HCT116 (cell line): ENCODE results near the gene CBL. TPM values are rescaled to one million over a fixed set of nuclear protein-coding genes. Genes with fewer than 3 reads are reported as not detected.

ENCODE experiments used
- ATAC-seq: fragments of 200-7000 bp; cut with Tn5 transposase; 2 replicates; pipeline ENCODE4 v1.9.1; 2020; ENCODE audit warnings: mild to moderate bottlenecking, moderate library complexity
- BruUV-seq: library from RNA; stranded (reverse); fragments of 400-500 nt; replicated peaks from 2 replicates; lab custom pipeline; 2021; lab: Mats Ljungman, UMichigan
- CTCF ChIA-PET: fragments of 300-600 bp; sonication (Branson Sonifier 250); formaldehyde crosslinking; loops from one replicate; lab custom pipeline; 2021; ENCODE audit warnings: antibody characterized with exemption; lab: Charles Lee
- POLR2A ChIA-PET: fragments of 300-600, 350-600 bp; sonication (Branson Sonifier 250); formaldehyde crosslinking; loops from one replicate; lab custom pipeline; 2021; ENCODE audit warnings: antibody characterized with exemption; lab: Charles Lee
- RAD21 ChIA-PET, 2 experiments: fragments of 300-600 bp; sonication (Branson Sonifier 250); formaldehyde crosslinking; loops; one replicate each; lab custom pipeline; 2023; ENCODE audit warnings: low total read pairs in 2 of 2; ENCODE audit not compliant: uncharacterized antibody in 2 of 2, unreplicated experiment in 2 of 2, low non-redundant PET in 1 of 2; lab: Charles Lee
- DNase-seq: peaks from one replicate; pipeline ENCODE4 v3.0.0-alpha.2; 2010; ENCODE audit warnings: low read depth, low spot score
- H2AFZ ChIP-seq: fragments of 200-600 bp; shearing (Covaris generic), sonication (generic); 2 replicates; pipeline ENCODE4 v1.6.1; 2017; ENCODE audit warnings: low read depth, mixed run types, mixed read lengths, antibody characterized with exemption, low read length; ENCODE audit not compliant: poor library complexity, severe bottlenecking
- H3K27ac ChIP-seq: 2 replicates; pipeline ENCODE4 v1.5.1; 2012; ENCODE audit warnings: low read depth, low read length
- H3K27me3 ChIP-seq: fragments of 200-600 bp; sonication (generic); 2 replicates; pipeline ENCODE4 v1.6.1; 2016; ENCODE audit warnings: mixed run types, low read length, mixed read lengths; ENCODE audit not compliant: insufficient read depth
- H3K36me3 ChIP-seq, 2 experiments: fragments of 200-500 bp in 1 of 2; fragments of 200-600 bp in 1 of 2; sonication (Bioruptor generic) in 1 of 2; sonication (generic) in 1 of 2; 2 replicates each; pipeline versions ENCODE4 v1.5.1 to v1.6.1; 2014 to 2016; ENCODE audit warnings: low read length in 2 of 2, inconsistent platforms in 1 of 2, mixed read lengths in 1 of 2, mixed run types in 1 of 2; ENCODE audit not compliant: insufficient read depth in 2 of 2, control insufficient read depth in 1 of 2
- H3K4me1 ChIP-seq, 2 experiments: fragments of 200-600 bp in 1 of 2; sonication (generic) in 1 of 2; 2 replicates each; pipeline versions ENCODE4 v1.5.1 to v1.6.1; 2012 to 2017; ENCODE audit warnings: low read length in 2 of 2, inconsistent platforms in 1 of 2, mild to moderate bottlenecking in 1 of 2, mixed read lengths in 1 of 2, mixed run types in 1 of 2, moderate library complexity in 1 of 2; ENCODE audit not compliant: insufficient read depth in 2 of 2, control insufficient read depth in 1 of 2
- H3K4me2 ChIP-seq: fragments of 200-600 bp; sonication (generic); 2 replicates; pipeline ENCODE4 v1.6.1; 2017; ENCODE audit warnings: mixed run types, low read length, mixed read lengths
- H3K4me3 ChIP-seq, 2 experiments: fragments of 200-600 bp in 1 of 2; sonication (generic) in 1 of 2; replicated peaks in 1 of 2; 2 replicates each; pipeline ENCODE4 v1.5.1; 2011 to 2016; ENCODE audit warnings: low read length in 2 of 2, control low read depth in 1 of 2, low read depth in 1 of 2, mild to moderate bottlenecking in 1 of 2, mixed read lengths in 1 of 2, mixed run types in 1 of 2
- H3K79me2 ChIP-seq: fragments of 200-600 bp; sonication (generic); 2 replicates; pipeline ENCODE4 v1.6.1; 2017; ENCODE audit warnings: mild to moderate bottlenecking, mixed run types, low read length, moderate library complexity, mixed read lengths; ENCODE audit not compliant: insufficient read depth
- H3K9ac ChIP-seq: fragments of 200-600 bp; sonication (generic); 2 replicates; pipeline ENCODE4 v1.6.1; 2016; ENCODE audit warnings: low read length, mixed read lengths
- H3K9me2 ChIP-seq: fragments of 200-600 bp; sonication (generic), shearing (Covaris generic); 2 replicates; pipeline ENCODE4 v1.6.1; 2017; ENCODE audit warnings: mixed run types, mild to moderate bottlenecking, moderate library complexity; ENCODE audit not compliant: insufficient read depth
- H3K9me3 ChIP-seq, 2 experiments: fragments of 200-500 bp in 1 of 2; fragments of 200-600 bp in 1 of 2; sonication (Bioruptor generic) in 1 of 2; sonication (generic) in 1 of 2; 2 replicates each; pipeline ENCODE4 v1.6.1; 2014 to 2017; ENCODE audit warnings: low read length in 2 of 2, mixed read lengths in 2 of 2, inconsistent platforms in 1 of 2, low read depth in 1 of 2, mild to moderate bottlenecking in 1 of 2, mixed run types in 1 of 2, moderate library complexity in 1 of 2; ENCODE audit not compliant: control insufficient read depth in 1 of 2, insufficient read depth in 1 of 2
- H4K20me1 ChIP-seq: fragments of 200-600 bp; sonication (generic), shearing (Covaris generic); 2 replicates; pipeline ENCODE4 v1.6.1; 2017; ENCODE audit warnings: mixed run types, mild to moderate bottlenecking, moderate library complexity; ENCODE audit not compliant: insufficient read depth
- CBX3 ChIP-seq: IDR thresholded peaks from 2 replicates; pipeline ENCODE4 v1.6.1; 2012; ENCODE audit warnings: low read depth
- EGR1 ChIP-seq: IDR thresholded peaks from 2 replicates; pipeline ENCODE4 v1.6.1; 2012; ENCODE audit warnings: low read depth
- ELF1 ChIP-seq: IDR thresholded peaks from 2 replicates; pipeline ENCODE4 v1.6.1; 2012; ENCODE audit warnings: low read depth, borderline replicate concordance
- EZH2 ChIP-seq: fragments of 200-600 bp; sonication (generic); IDR thresholded peaks from 2 replicates; pipeline ENCODE4 v1.6.1; 2017; ENCODE audit warnings: antibody characterized with exemption, mixed run types
- EZH2phosphoT487 ChIP-seq: fragments of 200-600 bp; IDR thresholded peaks from 2 replicates; pipeline ENCODE4 v1.6.1; 2018; ENCODE audit warnings: antibody characterized with exemption, borderline replicate concordance
- JUND ChIP-seq: IDR thresholded peaks from 2 replicates; pipeline ENCODE4 v1.6.1; 2012
- POLR2A ChIP-seq: IDR thresholded peaks from 2 replicates; pipeline ENCODE4 v1.7.0; 2011; ENCODE audit warnings: borderline replicate concordance; ENCODE audit not compliant: insufficient read depth, insufficient read length; ENCODE audit errors: extremely low read depth
- SIN3A ChIP-seq: IDR thresholded peaks from 2 replicates; pipeline ENCODE4 v1.6.1; 2012; ENCODE audit warnings: low read depth
- SP1 ChIP-seq: IDR thresholded peaks from 2 replicates; pipeline ENCODE4 v1.6.1; 2012; ENCODE audit warnings: low read depth
- SRF ChIP-seq: IDR thresholded peaks from 2 replicates; pipeline ENCODE4 v1.6.1; 2012; ENCODE audit warnings: low read depth
- TCF7L2 ChIP-seq: IDR thresholded peaks from 2 replicates; pipeline ENCODE4 v1.7.0; 2011; ENCODE audit warnings: borderline replicate concordance, inconsistent platforms; ENCODE audit not compliant: insufficient read depth, insufficient read length; ENCODE audit errors: extremely low read depth
- ZFX ChIP-seq: fragments of 450-650 bp; IDR thresholded peaks from 2 replicates; pipeline ENCODE4 v1.6.1; 2017
- ZNF274 ChIP-seq: fragments of 200-500 bp; sonication (Bioruptor generic); IDR thresholded peaks from 2 replicates; pipeline ENCODE4 v1.6.1; 2014; ENCODE audit warnings: mild to moderate bottlenecking, low read depth, low read length, inconsistent platforms
- intact Hi-C: fragments of 100-400 bp; cut with micrococcal nuclease; formaldehyde crosslinking; loops from 2 replicates; pipeline ENCODE4 v1.10.0; 2022
- total RNA-seq: library from RNA; stranded (reverse); gene quantifications from one replicate; pipeline ENCODE4 v1.2.1, GENCODE V29; 2021; ENCODE audit not compliant: unreplicated experiment
- TF ChIP-seq, protein P1 (sequence below): IDR thresholded peaks from 2 replicates; pipeline ENCODE4 v1.6.1; 2012
- TF ChIP-seq, protein P2 (sequence below), 3 experiments: fragments of 200-600 bp in 1 of 3; sonication (generic) in 1 of 3; IDR thresholded peaks in 2 of 3; conservative IDR thresholded peaks in 1 of 3; 2 replicates each; pipeline ENCODE4 v1.5.1; 2012 to 2017; ENCODE audit warnings: low read depth in 2 of 3, low read length in 2 of 3, antibody characterized with exemption in 1 of 3, borderline replicate concordance in 1 of 3, control low read depth in 1 of 3, mild to moderate bottlenecking in 1 of 3, mixed read lengths in 1 of 3, mixed run types in 1 of 3, moderate library complexity in 1 of 3; ENCODE audit not compliant: insufficient read depth in 1 of 3
- TF ChIP-seq, protein P3 (sequence below): IDR thresholded peaks from 2 replicates; pipeline ENCODE4 v1.6.1; 2012; ENCODE audit warnings: low read depth
- TF ChIP-seq, protein P4 (sequence below): IDR thresholded peaks from 2 replicates; pipeline ENCODE4 v1.6.1; 2011; ENCODE audit warnings: mild to moderate bottlenecking, low read length, moderate library complexity; ENCODE audit not compliant: insufficient replicate concordance; ENCODE audit errors: extremely low read depth

CBL gene
- total RNA-seq, 1 experiment from 2014 or later: 31.1 TPM

DNA sequence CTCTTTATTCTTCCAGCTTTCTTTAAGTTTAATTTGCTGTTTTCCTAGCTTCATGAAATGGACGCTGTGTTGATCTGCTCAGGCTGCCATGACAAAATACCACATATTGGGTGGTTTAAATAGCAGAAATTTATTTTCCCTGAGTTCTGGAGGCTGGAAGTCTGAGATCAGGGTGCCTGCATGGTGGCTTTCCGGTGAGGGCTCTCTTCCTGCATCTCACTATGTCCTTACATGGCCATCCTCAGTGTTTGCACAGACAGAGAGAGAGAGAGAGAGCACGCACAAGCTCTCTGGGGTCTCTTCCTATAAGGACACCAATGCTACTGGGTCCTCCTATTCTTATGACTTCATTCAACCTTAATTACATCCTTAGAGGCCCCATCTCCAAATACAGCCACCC lies 82.1 kb downstream of the CBL start:
- ChIA-PET POLR2A (no interaction called here), CTCF (no interaction called here), RAD21 (no interaction called here)
- Histone ChIP-seq H3K4me3 (no peak overlapping the region), H4K20me1 (no peaks in the 10 kb centered on the region), H3K27me3 (no peaks in the 10 kb centered on the region), H3K4me2 (no peak overlapping the region), H3K36me3 (peaks cover 10 to 32% of the 10 kb centered on the region in 2 experiments; a peak in 2 of 4 replicates), H3K79me2 (no peaks in the 10 kb centered on the region), H3K4me1 (peaks cover 0 to 8% of the 10 kb centered on the region in 2 experiments; a peak in 2 of 4 replicates), H3K9me2 (no peaks in the 10 kb centered on the region), H3K9me3 (peaks cover 3 to 7% of the 10 kb centered on the region in 2 experiments; a peak in 2 of 4 replicates), H2AFZ (no peak overlapping the region), H3K27ac (no peak overlapping the region), H3K9ac (no peak overlapping the region)
- intact Hi-C loops: no loop called here
- TF ChIP-seq ELF1: no peak
- no peak for TF ChIP-seq EZH2
- no peak for TF ChIP-seq SRF
- TF ChIP-seq CBX3: no peak
- no peak for TF ChIP-seq ZNF274
- TF ChIP-seq, protein P1, sequence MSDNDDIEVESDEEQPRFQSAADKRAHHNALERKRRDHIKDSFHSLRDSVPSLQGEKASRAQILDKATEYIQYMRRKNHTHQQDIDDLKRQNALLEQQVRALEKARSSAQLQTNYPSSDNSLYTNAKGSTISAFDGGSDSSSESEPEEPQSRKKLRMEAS: no peak
- TF ChIP-seq TCF7L2: no peak
- TF ChIP-seq, protein P2, sequence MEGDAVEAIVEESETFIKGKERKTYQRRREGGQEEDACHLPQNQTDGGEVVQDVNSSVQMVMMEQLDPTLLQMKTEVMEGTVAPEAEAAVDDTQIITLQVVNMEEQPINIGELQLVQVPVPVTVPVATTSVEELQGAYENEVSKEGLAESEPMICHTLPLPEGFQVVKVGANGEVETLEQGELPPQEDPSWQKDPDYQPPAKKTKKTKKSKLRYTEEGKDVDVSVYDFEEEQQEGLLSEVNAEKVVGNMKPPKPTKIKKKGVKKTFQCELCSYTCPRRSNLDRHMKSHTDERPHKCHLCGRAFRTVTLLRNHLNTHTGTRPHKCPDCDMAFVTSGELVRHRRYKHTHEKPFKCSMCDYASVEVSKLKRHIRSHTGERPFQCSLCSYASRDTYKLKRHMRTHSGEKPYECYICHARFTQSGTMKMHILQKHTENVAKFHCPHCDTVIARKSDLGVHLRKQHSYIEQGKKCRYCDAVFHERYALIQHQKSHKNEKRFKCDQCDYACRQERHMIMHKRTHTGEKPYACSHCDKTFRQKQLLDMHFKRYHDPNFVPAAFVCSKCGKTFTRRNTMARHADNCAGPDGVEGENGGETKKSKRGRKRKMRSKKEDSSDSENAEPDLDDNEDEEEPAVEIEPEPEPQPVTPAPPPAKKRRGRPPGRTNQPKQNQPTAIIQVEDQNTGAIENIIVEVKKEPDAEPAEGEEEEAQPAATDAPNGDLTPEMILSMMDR (IDR thresholded peaks at IDR 0.05 in 2 of 3, conservative IDR thresholded peaks at IDR 0.05 in 1 of 3; ENCODE audit: borderline replicate concordance in 1 of 3, insufficient read depth in 1 of 3, low read depth in 2 of 3, low read length in 2 of 3): no peak
- TF ChIP-seq, protein P3, sequence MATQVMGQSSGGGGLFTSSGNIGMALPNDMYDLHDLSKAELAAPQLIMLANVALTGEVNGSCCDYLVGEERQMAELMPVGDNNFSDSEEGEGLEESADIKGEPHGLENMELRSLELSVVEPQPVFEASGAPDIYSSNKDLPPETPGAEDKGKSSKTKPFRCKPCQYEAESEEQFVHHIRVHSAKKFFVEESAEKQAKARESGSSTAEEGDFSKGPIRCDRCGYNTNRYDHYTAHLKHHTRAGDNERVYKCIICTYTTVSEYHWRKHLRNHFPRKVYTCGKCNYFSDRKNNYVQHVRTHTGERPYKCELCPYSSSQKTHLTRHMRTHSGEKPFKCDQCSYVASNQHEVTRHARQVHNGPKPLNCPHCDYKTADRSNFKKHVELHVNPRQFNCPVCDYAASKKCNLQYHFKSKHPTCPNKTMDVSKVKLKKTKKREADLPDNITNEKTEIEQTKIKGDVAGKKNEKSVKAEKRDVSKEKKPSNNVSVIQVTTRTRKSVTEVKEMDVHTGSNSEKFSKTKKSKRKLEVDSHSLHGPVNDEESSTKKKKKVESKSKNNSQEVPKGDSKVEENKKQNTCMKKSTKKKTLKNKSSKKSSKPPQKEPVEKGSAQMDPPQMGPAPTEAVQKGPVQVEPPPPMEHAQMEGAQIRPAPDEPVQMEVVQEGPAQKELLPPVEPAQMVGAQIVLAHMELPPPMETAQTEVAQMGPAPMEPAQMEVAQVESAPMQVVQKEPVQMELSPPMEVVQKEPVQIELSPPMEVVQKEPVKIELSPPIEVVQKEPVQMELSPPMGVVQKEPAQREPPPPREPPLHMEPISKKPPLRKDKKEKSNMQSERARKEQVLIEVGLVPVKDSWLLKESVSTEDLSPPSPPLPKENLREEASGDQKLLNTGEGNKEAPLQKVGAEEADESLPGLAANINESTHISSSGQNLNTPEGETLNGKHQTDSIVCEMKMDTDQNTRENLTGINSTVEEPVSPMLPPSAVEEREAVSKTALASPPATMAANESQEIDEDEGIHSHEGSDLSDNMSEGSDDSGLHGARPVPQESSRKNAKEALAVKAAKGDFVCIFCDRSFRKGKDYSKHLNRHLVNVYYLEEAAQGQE: no peak
- TF ChIP-seq SIN3A: no peak
- no peak for TF ChIP-seq JUND
- TF ChIP-seq EGR1: no peak
- no peak for TF ChIP-seq POLR2A
- TF ChIP-seq SP1: no peak
- TF ChIP-seq EZH2phosphoT487: no peak
- no peak for TF ChIP-seq ZFX
- TF ChIP-seq, protein P4, sequence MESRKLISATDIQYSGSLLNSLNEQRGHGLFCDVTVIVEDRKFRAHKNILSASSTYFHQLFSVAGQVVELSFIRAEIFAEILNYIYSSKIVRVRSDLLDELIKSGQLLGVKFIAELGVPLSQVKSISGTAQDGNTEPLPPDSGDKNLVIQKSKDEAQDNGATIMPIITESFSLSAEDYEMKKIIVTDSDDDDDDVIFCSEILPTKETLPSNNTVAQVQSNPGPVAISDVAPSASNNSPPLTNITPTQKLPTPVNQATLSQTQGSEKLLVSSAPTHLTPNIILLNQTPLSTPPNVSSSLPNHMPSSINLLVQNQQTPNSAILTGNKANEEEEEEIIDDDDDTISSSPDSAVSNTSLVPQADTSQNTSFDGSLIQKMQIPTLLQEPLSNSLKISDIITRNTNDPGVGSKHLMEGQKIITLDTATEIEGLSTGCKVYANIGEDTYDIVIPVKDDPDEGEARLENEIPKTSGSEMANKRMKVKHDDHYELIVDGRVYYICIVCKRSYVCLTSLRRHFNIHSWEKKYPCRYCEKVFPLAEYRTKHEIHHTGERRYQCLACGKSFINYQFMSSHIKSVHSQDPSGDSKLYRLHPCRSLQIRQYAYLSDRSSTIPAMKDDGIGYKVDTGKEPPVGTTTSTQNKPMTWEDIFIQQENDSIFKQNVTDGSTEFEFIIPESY: no peak
- no TSS peak for BruUV-seq
- DNase-seq (no peak), ATAC-seq (no peak)
